C4-2B (cell line): ENCODE measurements around the gene DCAF16.

Experiments used
- H3K27ac ChIP-seq: fragments of 450-650 bp; 2 replicates; pipeline ENCODE4 v1.5.1; 2017
- CTCF ChIP-seq: fragments of 450-650 bp; conservative IDR thresholded peaks from 2 replicates; pipeline ENCODE4 v1.5.1; 2017; ENCODE audit warnings: mild to moderate bottlenecking
- ZFX ChIP-seq: fragments of 450-650 bp; IDR thresholded peaks from 2 replicates; pipeline ENCODE4 v1.6.1; 2017

DCAF16 gene

GRCh38 chr4:17817027-17817426 is 6.5 kb upstream of the DCAF16 start:
- no peak for TF ChIP-seq ZFX
- peak; percentile 60 for TF ChIP-seq CTCF

GRCh38 chr4:17816142-17816541 is 5.6 kb upstream of the DCAF16 start:
- no peak for TF ChIP-seq CTCF
- no peak for TF ChIP-seq ZFX
- H3K27ac ChIP-seq: no peak overlapping the region

More at GRCh38 chr4:17817027-17817426, 6.5 kb upstream of the DCAF16 start:
- H3K27ac ChIP-seq: no peak overlapping the region

- no peak overlapping the region for H3K27ac ChIP-seq
- TF ChIP-seq CTCF (no peak), ZFX (no peak)
Observed at GRCh38 chr4:17814140-17814539, 3.6 kb upstream of the DCAF16 start.

GRCh38 chr4:17812801-17813200 is 2.2 kb upstream of the DCAF16 start:
- H3K27ac ChIP-seq: no peak overlapping the region
- no peak for TF ChIP-seq CTCF
- no peak for TF ChIP-seq ZFX

- H3K27ac ChIP-seq: no peak overlapping the region
- no peak for TF ChIP-seq ZFX
- TF ChIP-seq CTCF: no peak
Observed at GRCh38 chr4:17812125-17812524, 1.6 kb upstream of the DCAF16 start.

- no peak for TF ChIP-seq CTCF
- TF ChIP-seq ZFX: peak; percentile 34; the same call in 1 of the 2 replicates
Observed at GRCh38 chr4:17811078-17811603, 584 bp upstream of the DCAF16 start.

GRCh38 chr4:17809667-17810066 is 890 bp downstream of the DCAF16 start:
- H3K27ac ChIP-seq: peak overlapping the region; percentile 97

More at GRCh38 chr4:17811078-17811603, 584 bp upstream of the DCAF16 start:
- H3K27ac ChIP-seq: peak overlapping the region; percentile 97

More at GRCh38 chr4:17809667-17810066, 890 bp downstream of the DCAF16 start:
- no peak for TF ChIP-seq ZFX
- TF ChIP-seq CTCF: no peak
